Stimulated activated CD4-positive, alpha-beta T cell treated with anti-CD3 and anti-CD28 coated beads, Interleukin-2, amount 100 ng/mL, for 24 hours (primary cell): ENCODE results near the gene DHRS11.

ENCODE experiments used
- DNase-seq, 2 donors: peaks; one replicate each; pipeline ENCODE4 v3.0.0-alpha.2; 2020

DHRS11 gene, protein sequence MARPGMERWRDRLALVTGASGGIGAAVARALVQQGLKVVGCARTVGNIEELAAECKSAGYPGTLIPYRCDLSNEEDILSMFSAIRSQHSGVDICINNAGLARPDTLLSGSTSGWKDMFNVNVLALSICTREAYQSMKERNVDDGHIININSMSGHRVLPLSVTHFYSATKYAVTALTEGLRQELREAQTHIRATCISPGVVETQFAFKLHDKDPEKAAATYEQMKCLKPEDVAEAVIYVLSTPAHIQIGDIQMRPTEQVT

GRCh38 chr17:36591434-36592315 is at the start of gene DHRS11:
TSS of gene DHRS11 (plus strand) at chr17:36591879. CDS start at chr17:36592010, 131 bp downstream.
- DNase-seq: peak; percentile 86 to 91

- DNase-seq: no peak
Measured at GRCh38 chr17:36542755-36543154, 48.9 kb upstream of the DHRS11 start.

- no peak for DNase-seq
Measured at GRCh38 chr17:36544044-36544306, 47.7 kb upstream of the DHRS11 start.

DNA sequence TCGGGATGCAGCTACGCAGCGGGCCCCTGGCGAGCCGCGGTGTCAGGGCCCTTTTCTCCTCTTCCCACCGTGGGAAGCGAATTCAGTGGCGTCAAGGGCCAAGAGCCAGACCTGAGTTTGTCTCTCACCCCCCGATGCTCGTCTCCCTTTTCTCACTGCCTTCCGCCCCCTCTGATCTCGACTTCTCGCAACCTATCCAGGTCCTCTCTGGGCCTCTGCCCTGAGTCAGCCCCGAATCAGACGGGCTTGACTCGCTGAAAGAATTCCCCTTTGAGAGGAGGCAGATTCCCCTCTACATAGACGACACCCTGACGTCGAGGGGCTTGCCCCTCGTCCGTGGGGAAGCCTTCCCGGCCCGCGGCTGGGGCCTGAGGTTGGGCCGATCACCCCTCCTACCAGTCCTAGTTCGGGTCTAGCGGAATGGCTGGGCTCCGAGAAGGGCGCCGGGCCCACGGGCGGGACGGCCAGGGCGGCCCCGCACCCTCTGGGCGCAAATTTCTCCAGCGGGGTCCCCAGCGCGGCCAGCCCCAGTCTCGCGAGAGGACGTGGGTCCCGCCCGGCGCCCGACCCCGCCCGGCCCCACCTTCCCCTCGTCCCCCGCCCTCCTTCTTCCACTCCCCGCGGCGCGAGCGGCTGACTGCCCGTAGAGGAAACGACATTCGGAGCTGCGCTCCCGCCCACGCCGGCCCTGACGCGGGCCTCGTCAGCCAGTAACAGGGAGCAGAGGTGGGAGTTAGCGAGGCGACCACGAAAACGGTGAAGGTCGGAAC is 47.2 kb upstream of the DHRS11 start, which contains the start of gene GGNBP2:
Gene GGNBP2, plus strand, starts transcription at position 613 of the 770 bp plus-strand sequence. CDS start 806 bp downstream, outside the sequence.
- DNase-seq: peak; percentile 91 to 95

DNA sequence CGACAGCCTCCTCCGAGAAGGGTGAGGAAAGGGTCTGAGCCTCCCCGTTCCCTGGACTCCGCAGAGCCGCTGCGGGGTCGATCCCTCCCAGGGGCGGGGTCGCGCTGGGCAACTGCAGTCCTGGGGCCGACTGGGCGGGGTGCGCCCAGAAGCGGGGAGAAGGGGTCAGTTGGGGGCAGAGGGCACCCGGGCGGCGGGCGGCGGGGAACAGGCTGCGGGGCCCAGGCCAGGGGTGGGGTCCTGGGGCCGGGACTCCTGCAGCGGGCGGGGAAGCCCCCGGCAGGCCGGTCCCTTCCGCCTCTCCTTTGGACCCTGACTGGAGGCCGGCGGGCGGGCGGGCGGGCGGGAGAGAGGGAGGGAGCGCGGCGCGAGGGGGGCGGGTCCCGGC is 46.6 kb upstream of the DHRS11 start:
- DNase-seq: no peak

- peak; percentile 94 to 96 for DNase-seq
Measured at GRCh38 chr17:36545465-36546417, 45.9 kb upstream of the DHRS11 start.

- no peak for DNase-seq
Measured at GRCh38 chr17:36546418-36547093, 45.1 kb upstream of the DHRS11 start.

DNA sequence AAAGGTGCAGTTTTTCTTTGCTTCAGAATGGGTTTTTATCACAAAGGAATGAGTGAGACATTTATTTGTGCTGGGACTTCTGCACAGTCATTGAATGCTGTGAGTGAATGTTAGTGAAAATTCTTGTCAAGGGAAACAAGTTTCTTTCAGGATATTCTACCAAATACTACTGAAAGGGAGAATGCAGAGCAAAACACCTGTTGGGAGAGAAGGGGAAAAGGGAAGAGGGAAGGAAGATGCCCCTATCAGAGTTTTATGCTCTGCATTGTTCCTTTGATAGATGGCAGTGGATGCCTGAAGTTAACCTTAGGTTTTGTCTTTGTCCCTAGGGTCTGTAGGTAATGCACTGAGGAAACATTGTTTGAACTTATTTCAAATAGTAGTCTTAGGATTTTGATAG is 43.9 kb upstream of the DHRS11 start:
- DNase-seq: no peak

- no peak for DNase-seq
Measured at GRCh38 chr17:36550491-36551417, 40.9 kb upstream of the DHRS11 start.

DNA sequence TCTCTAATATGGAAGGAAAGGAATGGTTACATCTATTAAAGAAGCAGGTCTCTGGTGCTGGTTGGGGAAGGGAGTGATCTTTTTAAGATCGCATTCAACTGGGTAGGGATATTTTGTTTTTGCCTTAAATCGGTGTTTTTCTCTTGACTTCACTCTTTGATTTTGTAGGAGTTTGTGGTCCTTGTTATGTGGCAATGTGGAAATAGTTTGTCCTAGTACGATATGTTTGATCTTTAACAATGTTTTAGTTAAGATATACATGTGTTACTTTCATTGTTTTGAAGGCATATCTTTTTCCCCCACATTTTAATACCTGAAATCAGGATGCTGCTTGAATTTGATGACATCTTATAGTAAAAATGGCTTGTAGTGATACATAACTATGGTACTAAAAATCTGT is 38.2 kb upstream of the DHRS11 start:
- DNase-seq: no peak

DNA sequence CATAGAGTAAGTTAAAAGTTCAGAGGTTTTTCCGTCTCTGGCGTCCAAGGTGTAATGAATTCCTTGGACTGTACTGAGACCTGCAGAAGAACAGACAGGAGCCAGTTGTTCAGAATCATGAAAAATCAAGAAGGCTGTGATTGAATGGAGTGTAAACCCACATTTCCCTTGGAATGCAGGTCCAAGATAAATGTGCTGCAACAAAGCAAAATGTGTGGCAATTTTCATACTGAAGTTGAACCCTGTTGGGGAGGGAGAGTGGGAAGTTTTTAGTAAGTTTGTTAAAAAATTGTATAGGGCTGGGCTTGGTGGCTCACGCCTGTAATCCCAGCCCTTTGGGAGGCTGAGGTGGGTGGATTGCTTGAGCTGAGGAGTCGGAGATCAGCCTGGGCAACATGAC is 25.6 kb upstream of the DHRS11 start:
- DNase-seq: no peak

DNA sequence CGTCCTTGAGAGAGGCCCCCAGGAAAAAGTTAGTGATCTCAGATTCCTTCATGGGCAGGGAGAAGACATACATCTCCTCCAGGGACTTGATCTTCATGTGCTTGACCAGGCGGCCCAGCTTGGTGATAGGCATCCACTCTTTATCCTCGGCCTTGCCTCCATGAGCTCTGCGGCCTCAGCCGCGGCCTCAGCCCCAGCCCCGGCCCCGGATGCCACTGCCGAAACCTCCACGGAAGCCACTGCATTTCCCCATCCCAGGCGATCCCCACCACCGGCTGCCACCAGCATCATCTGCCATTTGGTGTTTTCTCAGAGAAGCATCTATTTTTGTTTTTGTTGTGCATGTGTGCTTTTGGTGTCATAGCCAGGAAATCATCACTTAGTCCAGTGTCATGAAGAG is 16.7 kb upstream of the DHRS11 start:
- no peak for DNase-seq

GRCh38 chr17:36576793-36577192 is 14.9 kb upstream of the DHRS11 start:
- no peak for DNase-seq

DNA sequence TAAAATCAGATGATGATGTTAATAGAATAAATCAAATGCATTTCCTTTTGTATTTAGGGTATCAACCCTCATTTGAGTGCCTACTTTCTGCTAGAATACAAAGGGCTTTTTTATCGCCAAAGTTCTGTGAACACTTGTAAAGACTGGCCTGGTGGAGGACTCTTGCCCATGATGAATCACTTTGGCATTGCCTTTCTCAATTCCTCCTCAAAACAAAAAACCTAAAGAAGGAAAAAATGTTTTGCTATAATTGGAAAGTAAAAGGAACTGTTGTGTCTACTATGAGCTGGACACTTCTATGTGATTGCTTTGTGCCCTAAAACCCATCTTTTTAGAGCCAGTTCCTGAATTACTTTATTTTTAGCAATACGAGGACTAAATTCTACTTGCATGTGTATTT is 13.0 kb upstream of the DHRS11 start:
- no peak for DNase-seq

GRCh38 chr17:36583787-36584186 is 7.9 kb upstream of the DHRS11 start:
- DNase-seq: no peak

DNA sequence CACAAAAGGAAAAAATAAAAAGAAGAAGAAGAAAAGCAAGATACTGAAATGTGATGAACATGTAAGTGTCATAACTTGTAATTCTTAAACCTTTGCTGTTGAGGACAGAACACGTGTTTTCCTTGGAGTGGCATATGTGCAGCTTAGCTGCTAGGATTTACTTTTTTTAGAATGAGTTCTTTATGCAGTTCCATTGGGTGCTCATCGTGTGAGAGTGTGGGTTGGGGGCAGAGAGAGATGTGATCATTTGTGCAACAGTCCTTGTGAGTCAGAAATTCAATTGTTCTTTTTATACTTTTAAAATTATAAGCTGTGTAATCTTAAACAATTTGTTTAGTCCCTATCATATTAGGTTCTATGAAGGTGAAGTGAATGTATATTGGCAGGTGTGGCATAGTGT is 5.5 kb upstream of the DHRS11 start:
- no peak for DNase-seq

DNA sequence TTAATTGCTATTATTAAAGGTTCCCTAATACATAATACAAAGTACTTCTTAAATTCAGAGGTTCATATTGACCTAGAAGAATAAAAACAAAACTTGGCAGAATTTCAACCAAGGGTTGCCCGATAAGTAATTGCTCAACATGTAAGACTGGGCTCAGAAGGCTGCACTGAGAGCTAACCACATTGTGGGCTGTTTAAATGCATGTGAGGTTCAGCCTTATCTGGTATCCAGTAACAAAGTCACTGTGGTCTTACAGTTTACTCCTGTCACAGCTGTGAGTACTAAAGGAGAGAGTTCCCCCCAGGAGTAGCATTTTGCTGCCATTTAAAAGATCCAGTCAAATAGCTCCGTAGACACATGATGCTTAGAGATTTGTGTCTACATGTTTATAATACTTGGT is 1.6 kb upstream of the DHRS11 start:
- DNase-seq: no peak

- DNase-seq: peak in 1 of 2 donors; percentile 22
Measured at GRCh38 chr17:36592316-36592715, 637 bp downstream of the DHRS11 start.

GRCh38 chr17:36592716-36593321 is 1.1 kb downstream of the DHRS11 start:
- no peak for DNase-seq

- no peak for DNase-seq
Measured at GRCh38 chr17:36593656-36594316, 2.1 kb downstream of the DHRS11 start.
